IMR-90 (cell line): ENCODE data around the gene ATG12. TPM values are rescaled to one million over a fixed set of nuclear protein-coding genes. Genes with fewer than 3 reads are reported as not detected.

Experiments used
- ATAC-seq: fragments of 200-7000 bp; cut with Tn5 transposase; 2 replicates; pipeline ENCODE4 v1.9.1; 2020; ENCODE audit warnings: low read depth, mild to moderate bottlenecking, moderate library complexity
- BruUV-seq: library from RNA; stranded (reverse); fragments of 400-500 nt; replicated peaks from 2 replicates; lab custom pipeline; 2021; lab: Mats Ljungman, UMichigan
- CTCF ChIA-PET: fragments of 300-600 bp; formaldehyde crosslinking; extraction: SDS; loops from one replicate; lab custom pipeline; 2021; ENCODE audit warnings: antibody characterized with exemption; lab: Yijun Ruan, JAX
- POLR2A ChIA-PET: fragments of 300-600 bp; sonication (Branson Sonifier 250); formaldehyde crosslinking; loops from one replicate; lab custom pipeline; 2022; ENCODE audit warnings: antibody characterized with exemption; ENCODE audit not compliant: unreplicated experiment; lab: Charles Lee
- DNase-seq: peaks from one replicate; pipeline ENCODE4 v3.0.0; 2013
- H2AFZ ChIP-seq: replicated peaks from 2 replicates; pipeline ENCODE3; 2013; ENCODE audit warnings: low read length, mild to moderate bottlenecking; ENCODE audit not compliant: poor library complexity
- H2AK5ac ChIP-seq: 2 replicates; pipeline ENCODE4 v1.6.1; 2013; ENCODE audit warnings: low read depth, low read length, inconsistent platforms
- H2AK9ac ChIP-seq: replicated peaks from 2 replicates; pipeline ENCODE3; 2013; ENCODE audit warnings: mild to moderate bottlenecking, low read depth, low read length, moderate library complexity; ENCODE audit not compliant: poor library complexity
- H2BK120ac ChIP-seq: 2 replicates; pipeline ENCODE4 v1.6.1; 2013; ENCODE audit warnings: low read depth, low read length, inconsistent platforms
- H2BK15ac ChIP-seq: 3 replicates; pipeline ENCODE4 v1.6.1; 2013; ENCODE audit warnings: low read depth, low read length, inconsistent platforms
- H2BK20ac ChIP-seq: 2 replicates; pipeline ENCODE4 v1.6.1; 2013; ENCODE audit warnings: low read depth, mild to moderate bottlenecking, inconsistent platforms, low read length, moderate library complexity
- H2BK5ac ChIP-seq: 2 replicates; pipeline ENCODE4 v1.6.1; 2013; ENCODE audit warnings: mild to moderate bottlenecking, low read depth, low read length, inconsistent platforms; ENCODE audit not compliant: poor library complexity, severe bottlenecking
- H3K14ac ChIP-seq: replicated peaks from 2 replicates; pipeline ENCODE4 v1.6.1; 2013; ENCODE audit warnings: low read depth, low read length, inconsistent platforms
- H3K18ac ChIP-seq: 2 replicates; pipeline ENCODE4 v1.6.1; 2013; ENCODE audit warnings: low read depth, low read length, control low read depth
- H3K23ac ChIP-seq: 2 replicates; pipeline ENCODE4 v1.6.1; 2013; ENCODE audit warnings: low read depth, low read length, inconsistent platforms
- H3K27ac ChIP-seq: 2 replicates; pipeline ENCODE4 v1.5.1; 2013; ENCODE audit warnings: mild to moderate bottlenecking, control low read depth, low read length; ENCODE audit not compliant: insufficient read depth
- H3K27me3 ChIP-seq: 2 replicates; pipeline ENCODE4 v1.6.1; 2013; ENCODE audit warnings: low read length; ENCODE audit not compliant: control insufficient read depth, insufficient read depth
- H3K36me3 ChIP-seq: 2 replicates; pipeline ENCODE4 v1.6.1; 2013; ENCODE audit warnings: low read length, mixed read lengths; ENCODE audit not compliant: control insufficient read depth, insufficient read depth
- H3K4ac ChIP-seq: 2 replicates; pipeline ENCODE4 v1.6.1; 2013; ENCODE audit warnings: low read depth, low read length, inconsistent platforms
- H3K4me1 ChIP-seq: 2 replicates; pipeline ENCODE4 v1.6.1; 2013; ENCODE audit warnings: low read length, mixed read lengths; ENCODE audit not compliant: control insufficient read depth, insufficient read depth
- H3K4me2 ChIP-seq: 2 replicates; pipeline ENCODE4 v1.6.1; 2013; ENCODE audit warnings: low read depth, mild to moderate bottlenecking, control low read depth, low read length, moderate library complexity
- H3K4me3 ChIP-seq: 2 replicates; pipeline ENCODE4 v1.5.1; 2013; ENCODE audit warnings: low read depth, mild to moderate bottlenecking, control low read depth, low read length, moderate library complexity; ENCODE audit not compliant: insufficient read depth
- H3K56ac ChIP-seq: 2 replicates; pipeline ENCODE4 v1.6.1; 2013; ENCODE audit warnings: low read length, inconsistent platforms; ENCODE audit not compliant: insufficient read depth; ENCODE audit errors: extremely low read depth
- H3K79me1 ChIP-seq, 2 experiments: 2 replicates each; pipeline ENCODE4 v1.6.1; 2013; ENCODE audit warnings: low read length in 2 of 2, inconsistent platforms in 1 of 2, low read depth in 1 of 2
- H3K9ac ChIP-seq: 2 replicates; pipeline ENCODE4 v1.6.1; 2013; ENCODE audit warnings: low read depth, low read length, control low read depth
- H3K9me1 ChIP-seq: 2 replicates; pipeline ENCODE4 v1.6.1; 2013; ENCODE audit warnings: low read length, inconsistent platforms; ENCODE audit not compliant: insufficient read depth
- H3K9me3 ChIP-seq: 2 replicates; pipeline ENCODE4 v1.6.1; 2013; ENCODE audit warnings: low read length; ENCODE audit not compliant: control insufficient read depth, insufficient read depth
- H4K20me1 ChIP-seq: 2 replicates; pipeline ENCODE4 v1.6.1; 2013; ENCODE audit warnings: low read length, inconsistent platforms; ENCODE audit not compliant: insufficient read depth
- H4K5ac ChIP-seq: 2 replicates; pipeline ENCODE4 v1.6.1; 2013; ENCODE audit warnings: mild to moderate bottlenecking, low read depth, low read length, control low read depth
- H4K8ac ChIP-seq, 2 experiments: 2 replicates each; pipeline ENCODE4 v1.6.1; 2013; ENCODE audit warnings: low read depth in 2 of 2, low read length in 2 of 2, control low read depth in 1 of 2, inconsistent platforms in 1 of 2
- H4K91ac ChIP-seq: 2 replicates; pipeline ENCODE4 v1.6.1; 2013; ENCODE audit warnings: low read depth, low read length, inconsistent platforms; ENCODE audit not compliant: insufficient read depth
- BHLHE40 ChIP-seq: fragments of 150-350 bp; IDR thresholded peaks from 2 replicates; pipeline ENCODE4 v1.6.1; 2016; ENCODE audit warnings: mild to moderate bottlenecking, low read depth, low read length
- CEBPB ChIP-seq: IDR thresholded peaks from 2 replicates; pipeline ENCODE4 v1.6.1; 2012; ENCODE audit warnings: low read depth, low read length, improper control_type of control experiment
- FOS ChIP-seq: fragments of 150-350 bp; IDR thresholded peaks from 2 replicates; pipeline ENCODE4 v1.6.1; 2016; ENCODE audit warnings: low read depth, low read length
- MAFK ChIP-seq: IDR thresholded peaks from 2 replicates; pipeline ENCODE4 v1.6.1; 2012; ENCODE audit warnings: low read depth, low read length, improper control_type of control experiment
- MAZ ChIP-seq: IDR thresholded peaks from 2 replicates; pipeline ENCODE4 v1.6.1; 2012; ENCODE audit warnings: low read depth, mild to moderate bottlenecking, low read length, improper control_type of control experiment, moderate library complexity, borderline replicate concordance
- MXI1 ChIP-seq: IDR thresholded peaks from 2 replicates; pipeline ENCODE4 v1.6.1; 2012; ENCODE audit warnings: low read depth, mild to moderate bottlenecking, low read length, moderate library complexity, borderline replicate concordance
- NFE2L2 ChIP-seq: fragments of 150-350 bp; IDR thresholded peaks from 2 replicates; pipeline ENCODE4 v1.6.1; 2016; ENCODE audit warnings: low read depth, mild to moderate bottlenecking, low read length
- POLR2A ChIP-seq: IDR thresholded peaks from 2 replicates; pipeline ENCODE4 v1.6.1; 2012; ENCODE audit warnings: mild to moderate bottlenecking, low read depth, low read length
- RCOR1 ChIP-seq: IDR thresholded peaks from 2 replicates; pipeline ENCODE4 v1.6.1; 2012; ENCODE audit warnings: mild to moderate bottlenecking, low read length, improper control_type of control experiment; ENCODE audit not compliant: insufficient replicate concordance
- RFX5 ChIP-seq: IDR thresholded peaks from 2 replicates; pipeline ENCODE4 v1.8.0; 2012; ENCODE audit warnings: low read depth, mild to moderate bottlenecking, low read length, moderate library complexity
- WGBS, 2 experiments: methylation state at CpG; one replicate each; pipeline versions ENCODE4 v1.1.5 to v1.1.7; 2013; ENCODE audit warnings: missing lambda C conversion rate in 2 of 2; ENCODE audit not compliant: insufficient read length in 1 of 2; ENCODE audit errors: extremely low coverage in 2 of 2; 5-methylcytosine and 5-hydroxymethylcytosine counted together
- dilution Hi-C: fragments of 300-500 bp; cut with HindIII; formaldehyde crosslinking; loops from one replicate; pipeline ENCODE4 v1.14.3; 2018; ENCODE audit warnings: low sequenced_read_pairs; ENCODE audit not compliant: unreplicated experiment
- in situ Hi-C: fragments of 300-500 bp; cut with MboI; formaldehyde crosslinking; loops from 3 replicates; pipeline ENCODE4 v1.14.3; 2019; ENCODE audit warnings: low sequenced_read_pairs, inconsistent platforms, mixed read lengths
- intact Hi-C: fragments of 100-400 bp; cut with micrococcal nuclease; formaldehyde crosslinking; loops from 2 replicates; pipeline ENCODE4 v1.10.0; 2022
- polyA plus RNA-seq, 3 experiments: library from polyadenylated mRNA; depleted of rRNA; stranded (reverse); fragments of >200 nt; gene quantifications; 2 replicates each; pipeline ENCODE4 v1.2.3, GENCODE V29; 2012; ENCODE audit warnings: low replicate concordance in 1 of 3
- total RNA-seq: library from RNA; depleted of rRNA; stranded (reverse); fragments of >200 nt; gene quantifications from 2 replicates; pipeline ENCODE4 v1.2.3, GENCODE V29; 2012
- TF ChIP-seq, protein P1 (sequence below): conservative IDR thresholded peaks from 2 replicates; pipeline ENCODE4 v1.5.1; 2012; ENCODE audit warnings: mild to moderate bottlenecking, low read depth, low read length, improper control_type of control experiment
- TF ChIP-seq, protein P2 (sequence below): fragments of 150-350 bp; IDR thresholded peaks from 2 replicates; pipeline ENCODE4 v1.6.1; 2017; ENCODE audit warnings: mild to moderate bottlenecking, antibody characterized with exemption, low read length, low read depth
- TF ChIP-seq, protein P3 (sequence below): fragments of 150-350 bp; IDR thresholded peaks from 2 replicates; pipeline ENCODE4 v1.6.1; 2016; ENCODE audit warnings: low read depth, mild to moderate bottlenecking, low read length, moderate library complexity, borderline replicate concordance

ATG12 gene
- total and polyA plus RNA-seq, 2 of the 4 experiments (the other 2 are of a cell fraction) = 68.0 to 95.7 TPM

GRCh38 chr5:115825948-115826347, 15.4 kb downstream of the ATG12 start:
- DNase-seq (no peak), ATAC-seq (no peak)
- H2BK120ac ChIP-seq = no peak overlapping the region
- peaks cover 0 to 3% of the 10 kb centered on the region in 2 experiments; a peak in 1 of 4 replicates for H3K79me1 ChIP-seq
- dilution Hi-C loops (no loop called here), intact Hi-C loops (no loop called here), in situ Hi-C loops (loop anchor here (25.0 kb wide), 1 partner anchor 539 kb away; the partner anchor contains the start of gene CCDC112)
- no peak overlapping the region for H4K91ac ChIP-seq
- H4K8ac ChIP-seq = no peak overlapping the region
- CTCF ChIA-PET = no interaction called here
- no peaks in the 10 kb centered on the region for H3K9me1 ChIP-seq
- no peak overlapping the region for H3K14ac ChIP-seq
- H3K4me1 ChIP-seq = no peaks in the 10 kb centered on the region
- TF ChIP-seq POLR2A (no peak), RFX5 (no peak), NFE2L2 (no peak), MXI1 (no peak), FOS (no peak), RCOR1 (no peak), MAFK (no peak), CEBPB (no peak), MAZ (no peak), BHLHE40 (no peak)
- TF ChIP-seq, protein P1, sequence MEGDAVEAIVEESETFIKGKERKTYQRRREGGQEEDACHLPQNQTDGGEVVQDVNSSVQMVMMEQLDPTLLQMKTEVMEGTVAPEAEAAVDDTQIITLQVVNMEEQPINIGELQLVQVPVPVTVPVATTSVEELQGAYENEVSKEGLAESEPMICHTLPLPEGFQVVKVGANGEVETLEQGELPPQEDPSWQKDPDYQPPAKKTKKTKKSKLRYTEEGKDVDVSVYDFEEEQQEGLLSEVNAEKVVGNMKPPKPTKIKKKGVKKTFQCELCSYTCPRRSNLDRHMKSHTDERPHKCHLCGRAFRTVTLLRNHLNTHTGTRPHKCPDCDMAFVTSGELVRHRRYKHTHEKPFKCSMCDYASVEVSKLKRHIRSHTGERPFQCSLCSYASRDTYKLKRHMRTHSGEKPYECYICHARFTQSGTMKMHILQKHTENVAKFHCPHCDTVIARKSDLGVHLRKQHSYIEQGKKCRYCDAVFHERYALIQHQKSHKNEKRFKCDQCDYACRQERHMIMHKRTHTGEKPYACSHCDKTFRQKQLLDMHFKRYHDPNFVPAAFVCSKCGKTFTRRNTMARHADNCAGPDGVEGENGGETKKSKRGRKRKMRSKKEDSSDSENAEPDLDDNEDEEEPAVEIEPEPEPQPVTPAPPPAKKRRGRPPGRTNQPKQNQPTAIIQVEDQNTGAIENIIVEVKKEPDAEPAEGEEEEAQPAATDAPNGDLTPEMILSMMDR = no peak
- TF ChIP-seq, protein P2, sequence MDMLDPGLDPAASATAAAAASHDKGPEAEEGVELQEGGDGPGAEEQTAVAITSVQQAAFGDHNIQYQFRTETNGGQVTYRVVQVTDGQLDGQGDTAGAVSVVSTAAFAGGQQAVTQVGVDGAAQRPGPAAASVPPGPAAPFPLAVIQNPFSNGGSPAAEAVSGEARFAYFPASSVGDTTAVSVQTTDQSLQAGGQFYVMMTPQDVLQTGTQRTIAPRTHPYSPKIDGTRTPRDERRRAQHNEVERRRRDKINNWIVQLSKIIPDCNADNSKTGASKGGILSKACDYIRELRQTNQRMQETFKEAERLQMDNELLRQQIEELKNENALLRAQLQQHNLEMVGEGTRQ = no peak
- TF ChIP-seq, protein P3, sequence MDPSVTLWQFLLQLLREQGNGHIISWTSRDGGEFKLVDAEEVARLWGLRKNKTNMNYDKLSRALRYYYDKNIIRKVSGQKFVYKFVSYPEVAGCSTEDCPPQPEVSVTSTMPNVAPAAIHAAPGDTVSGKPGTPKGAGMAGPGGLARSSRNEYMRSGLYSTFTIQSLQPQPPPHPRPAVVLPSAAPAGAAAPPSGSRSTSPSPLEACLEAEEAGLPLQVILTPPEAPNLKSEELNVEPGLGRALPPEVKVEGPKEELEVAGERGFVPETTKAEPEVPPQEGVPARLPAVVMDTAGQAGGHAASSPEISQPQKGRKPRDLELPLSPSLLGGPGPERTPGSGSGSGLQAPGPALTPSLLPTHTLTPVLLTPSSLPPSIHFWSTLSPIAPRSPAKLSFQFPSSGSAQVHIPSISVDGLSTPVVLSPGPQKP = no peak
- no peak overlapping the region for H2AFZ ChIP-seq
- no peaks in the 10 kb centered on the region; the same call in 1 of the 2 replicates for H3K9me3 ChIP-seq
- no peak overlapping the region for H2BK20ac ChIP-seq
- no peak overlapping the region for H2AK5ac ChIP-seq
- no peak overlapping the region for H3K4me3 ChIP-seq
- no peaks in the 10 kb centered on the region for H4K20me1 ChIP-seq
- H2BK5ac ChIP-seq = no peak overlapping the region
- no peak overlapping the region for H3K23ac ChIP-seq
- H3K56ac ChIP-seq = no peak overlapping the region
- 100% methylated on average over 1 of the region's 4 CpGs; no CpG with 5 or more reads in 1 of the 2 experiments for WGBS, 2 experiments
- peaks cover 8% of the 10 kb centered on the region for H3K36me3 ChIP-seq
- no TSS peak for BruUV-seq
- no peak overlapping the region for H4K5ac ChIP-seq
- H3K4ac ChIP-seq = no peak overlapping the region
- H3K9ac ChIP-seq = no peak overlapping the region
- H2BK15ac ChIP-seq = no peak overlapping the region
- no peak overlapping the region for H3K27ac ChIP-seq
- no peak overlapping the region for H3K18ac ChIP-seq
- no peak overlapping the region for H2AK9ac ChIP-seq
- POLR2A ChIA-PET = no interaction called here
- no peaks in the 10 kb centered on the region for H3K27me3 ChIP-seq
- no peak overlapping the region for H3K4me2 ChIP-seq
